Renal cortex interstitium (tissue), 11 donors: ENCODE results near the gene NSMCE3. TPM values are rescaled to one million over a fixed set of nuclear protein-coding genes. Genes with fewer than 3 reads are reported as not detected.
A peak's percentile ranks its signal among the peaks of the same experiment; 100 is the strongest.
"Not testable (repeated sequence)": the region's sequence is repeated elsewhere in the genome, so short reads cannot be mapped to it uniquely, and the experiment has no call there.

Experiments used
- DNase-seq, 11 donors: peaks; one replicate each; pipeline ENCODE4 v3.0.0-alpha.2; 2013; ENCODE audit warnings: low read depth in 9 of 11, low spot score in 4 of 11; ENCODE audit errors: extremely low read depth in 1 of 11
- polyA plus RNA-seq, 3 donors: library from polyadenylated mRNA; unstranded; fragments of 120-200 nt; gene quantifications; one replicate each; pipeline ENCODE4 v1.2.1, GENCODE V29; 2013; ENCODE audit not compliant: insufficient read length in 3 of 3

Gene NSMCE3
- polyA plus RNA-seq, 3 donors = 8.3 to 9.5 (median 9.4) TPM

DNA sequence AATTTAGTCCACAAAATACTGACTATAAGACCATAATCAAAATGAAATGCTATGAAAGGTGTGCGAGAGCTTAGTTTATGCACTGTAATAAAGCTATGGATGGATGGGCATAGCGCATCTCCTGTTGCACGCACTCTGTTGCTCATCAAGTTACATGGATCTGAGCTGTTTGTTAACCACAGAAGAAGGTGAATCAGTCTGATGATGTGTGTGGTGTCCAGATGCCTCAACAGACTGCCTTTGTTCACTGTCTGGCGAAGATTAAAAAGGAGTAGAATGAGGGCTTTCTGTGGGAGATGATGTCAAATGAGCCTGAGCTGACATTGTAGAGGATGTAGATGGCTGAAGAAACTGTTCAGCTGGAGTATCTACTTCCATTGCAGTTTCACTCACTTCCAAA is 36.1 kb downstream of the NSMCE3 start:
- DNase-seq = no peak

- DNase-seq = no peak
Observed at GRCh38 chr15:29226436-29227208, 43.0 kb downstream of the NSMCE3 start.

DNA sequence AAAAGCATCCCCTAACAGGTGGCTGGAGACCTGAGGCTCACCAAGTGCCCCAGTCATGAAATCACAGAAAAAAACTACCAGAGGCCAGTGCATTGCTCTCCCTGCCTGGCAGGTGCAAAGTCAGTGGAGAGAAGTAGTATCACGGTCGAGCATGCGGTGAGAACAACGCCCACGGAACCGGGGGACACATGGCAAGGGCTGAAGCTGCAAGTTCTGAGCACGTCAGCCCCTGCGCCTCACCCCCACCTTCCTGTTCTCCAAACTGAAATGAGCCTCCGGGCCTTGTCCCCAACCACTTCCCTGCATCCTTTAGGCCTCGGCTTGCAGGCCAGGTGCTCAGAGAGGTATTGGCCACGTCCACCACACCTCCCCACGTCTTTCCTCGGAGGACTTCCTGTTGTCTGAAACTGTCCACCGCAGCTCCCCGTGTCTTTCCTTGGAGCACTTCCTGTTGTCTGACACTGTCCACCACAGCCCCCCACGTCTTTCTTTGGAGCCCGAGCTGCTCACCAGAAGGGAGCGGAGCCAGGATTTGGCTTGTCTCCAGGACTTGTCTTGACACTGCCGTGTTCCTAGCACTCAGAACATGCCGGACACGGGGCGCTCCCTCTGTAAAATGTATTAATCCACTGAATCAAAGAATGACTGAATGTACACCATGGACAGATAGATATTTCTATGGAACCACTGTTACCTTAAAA is 43.9 kb downstream of the NSMCE3 start:
- peak in 1 of 11 donors; percentile 18 for DNase-seq

GRCh38 chr15:29224987-29225363 is 44.6 kb downstream of the NSMCE3 start:
- DNase-seq = not testable (repeated sequence)

- not testable (repeated sequence) for DNase-seq
Observed at GRCh38 chr15:29224235-29224986, 45.2 kb downstream of the NSMCE3 start.

DNA sequence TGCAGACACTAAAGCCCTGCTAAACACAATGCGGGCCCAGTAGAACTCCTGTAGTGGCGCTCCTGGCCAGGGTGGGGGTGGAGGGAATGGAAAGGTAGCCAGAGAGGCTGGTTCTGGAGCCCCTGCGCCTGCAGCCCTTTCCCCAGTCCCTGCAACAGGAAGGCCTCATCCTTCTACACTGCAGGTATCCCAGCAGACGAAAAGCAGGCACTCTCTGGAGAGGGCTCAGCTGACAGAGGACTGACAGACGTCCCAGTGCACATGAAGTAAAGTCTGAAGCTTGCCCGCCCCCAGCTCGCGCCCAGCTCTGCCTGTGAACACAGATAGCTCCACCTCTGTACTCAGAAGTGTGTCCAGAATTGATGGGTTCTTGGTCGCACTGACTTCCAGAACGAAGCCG is 46.0 kb downstream of the NSMCE3 start:
- no peak for DNase-seq

GRCh38 chr15:29222129-29222853 is 47.3 kb downstream of the NSMCE3 start:
- DNase-seq = no peak

DNA sequence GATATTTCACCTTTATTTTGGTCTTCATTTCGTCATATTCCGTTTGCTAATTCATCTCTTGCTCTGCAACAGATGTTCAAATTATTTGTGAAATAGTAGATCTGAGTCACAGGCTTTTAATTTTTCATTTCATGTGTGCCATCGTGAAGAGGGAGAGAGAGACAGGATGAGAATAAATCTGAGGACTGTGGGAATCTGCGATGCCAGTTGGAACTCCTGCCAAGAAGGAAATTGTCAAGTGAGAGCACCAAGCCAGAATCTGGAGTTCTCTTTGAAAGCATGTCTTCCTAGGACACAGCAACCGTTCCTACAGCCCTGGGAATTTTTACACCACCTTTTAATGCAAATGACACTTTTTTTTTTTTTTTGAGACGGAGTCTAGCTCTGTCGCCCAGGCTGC is 48.8 kb downstream of the NSMCE3 start:
- no peak for DNase-seq

DNA sequence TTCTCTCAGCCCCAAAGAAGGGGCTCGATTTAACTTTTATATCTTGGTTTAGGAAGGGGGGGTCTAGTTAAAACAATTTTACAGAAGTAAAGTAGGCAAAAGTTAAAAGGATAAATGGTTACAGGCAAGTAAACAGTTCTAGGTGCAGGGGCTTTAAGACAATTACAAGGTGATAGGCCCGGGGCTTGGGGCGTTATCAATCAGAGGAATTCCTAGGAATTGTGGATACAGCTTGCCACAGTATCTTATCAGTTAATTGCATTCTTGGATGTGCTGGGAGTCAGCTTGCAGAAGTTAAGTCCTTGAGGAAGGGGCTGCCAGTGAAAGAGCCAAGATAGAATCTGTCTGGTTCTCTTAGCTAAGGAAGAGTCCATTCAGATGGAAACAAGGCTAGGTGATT is 52.7 kb downstream of the NSMCE3 start:
- no peak for DNase-seq
